ENCODE results near the gene D2HGDH. TPM values are rescaled to one million over a fixed set of nuclear protein-coding genes. Genes with fewer than 3 reads are reported as not detected.
A peak's percentile ranks its signal among the peaks of the same experiment; 100 is the strongest.

Gene D2HGDH
- total and polyA plus RNA-seq, 9 of the 15 experiments (the other 6 are each of a cell fraction or from before 2014, with no cell fraction given), result 0.39 to 30.8 (median 10.3) TPM

- TF ChIP-seq CTCFL (IDR thresholded peaks at IDR 0.05; ENCODE audit: borderline replicate concordance, insufficient read depth, low read depth, low read length, poor library complexity, severe bottlenecking), result peak; percentile 72
- no peak for TF ChIP-seq ZNF184 (CRISPR knock-in tag; IDR thresholded peaks at IDR 0.05)
- peak; percentile 35 for TF ChIP-seq FIP1L1 (IDR thresholded peaks at IDR 0.05; ENCODE audit: low read depth, low read length, poor library complexity, severe bottlenecking)
- TF ChIP-seq SIN3A (IDR thresholded peaks at IDR 0.05; ENCODE audit: borderline replicate concordance in 2 of 2, control insufficient read depth in 1 of 2, low read depth in 2 of 2, low read length in 2 of 2), result peak; percentile 41 to 90; a peak in 1 of 4 replicates
- TF ChIP-seq DNMT1 (IDR thresholded peaks at IDR 0.05), result no peak
- no peak for TF ChIP-seq ZBTB11 (CRISPR knock-in tag; IDR thresholded peaks at IDR 0.05)
- no peak for TF ChIP-seq ZNF224 (CRISPR knock-in tag; IDR thresholded peaks at IDR 0.05)
- TF ChIP-seq KDM2B (CRISPR knock-in tag; IDR thresholded peaks at IDR 0.05), result no peak
- no peak for TF ChIP-seq GABPB2 (CRISPR knock-in tag; conservative IDR thresholded peaks at IDR 0.05)
- 0 out of 4 replicates have a peak, but pooled peaks of 1 of the 2 experiments have one; percentile 27 for TF ChIP-seq NONO (IDR thresholded peaks at IDR 0.05; ENCODE audit: low read depth in 2 of 2, low read length in 1 of 2)
- TF ChIP-seq EP400 (IDR thresholded peaks at IDR 0.05), result no peak; the same call in 1 of the 2 replicates
- peak; percentile 19; the same call in 1 of the 2 replicates for TF ChIP-seq TCF3 (CRISPR knock-in tag; IDR thresholded peaks at IDR 0.05)
- no peak for TF ChIP-seq TGIF2 (CRISPR knock-in tag; IDR thresholded peaks at IDR 0.05)
- 0 out of 2 replicates have a peak, but pooled peaks have one; percentile 42 for TF ChIP-seq CREM (IDR thresholded peaks at IDR 0.05; ENCODE audit: low read depth)
- TF ChIP-seq CBX3 (IDR thresholded peaks at IDR 0.05; ENCODE audit: borderline replicate concordance in 1 of 2, low read length in 2 of 2), result no peak
- TF ChIP-seq TEAD1 (CRISPR knock-in tag; IDR thresholded peaks at IDR 0.05), result 0 out of 4 replicates have a peak, but pooled peaks of 1 of the 2 experiments have one; percentile 41
- TF ChIP-seq ZBTB34 (CRISPR knock-in tag; IDR thresholded peaks at IDR 0.05), result no peak
- peak; percentile 28; the same call in 1 of the 2 replicates for TF ChIP-seq MYC (IDR thresholded peaks at IDR 0.05; ENCODE audit: low read depth, low read length)
- TF ChIP-seq MYC (CRISPR knock-in tag; IDR thresholded peaks at IDR 0.05; ENCODE audit: borderline replicate concordance, low read depth), result no peak
Measured at GRCh38 chr2:241702155-241703031, 32.0 kb upstream of the D2HGDH start (continued).
